Activated CD4-positive, CD25-positive, alpha-beta regulatory T cell treated with anti-CD3 and anti-CD28 coated beads, Interleukin-2, amount 50 U/mL, for 72 hours (primary cell): Measurements from ENCODE around the gene KCNH6.
A peak's percentile ranks its signal among the peaks of the same experiment; 100 is the strongest.

Source experiments
- DNase-seq: peaks from one replicate; pipeline ENCODE4 v3.0.0; 2021

The KCNH6 gene

GRCh38 chr17:63537001-63537400, 13.8 kb downstream of the KCNH6 start:
- no peak for DNase-seq

DNA sequence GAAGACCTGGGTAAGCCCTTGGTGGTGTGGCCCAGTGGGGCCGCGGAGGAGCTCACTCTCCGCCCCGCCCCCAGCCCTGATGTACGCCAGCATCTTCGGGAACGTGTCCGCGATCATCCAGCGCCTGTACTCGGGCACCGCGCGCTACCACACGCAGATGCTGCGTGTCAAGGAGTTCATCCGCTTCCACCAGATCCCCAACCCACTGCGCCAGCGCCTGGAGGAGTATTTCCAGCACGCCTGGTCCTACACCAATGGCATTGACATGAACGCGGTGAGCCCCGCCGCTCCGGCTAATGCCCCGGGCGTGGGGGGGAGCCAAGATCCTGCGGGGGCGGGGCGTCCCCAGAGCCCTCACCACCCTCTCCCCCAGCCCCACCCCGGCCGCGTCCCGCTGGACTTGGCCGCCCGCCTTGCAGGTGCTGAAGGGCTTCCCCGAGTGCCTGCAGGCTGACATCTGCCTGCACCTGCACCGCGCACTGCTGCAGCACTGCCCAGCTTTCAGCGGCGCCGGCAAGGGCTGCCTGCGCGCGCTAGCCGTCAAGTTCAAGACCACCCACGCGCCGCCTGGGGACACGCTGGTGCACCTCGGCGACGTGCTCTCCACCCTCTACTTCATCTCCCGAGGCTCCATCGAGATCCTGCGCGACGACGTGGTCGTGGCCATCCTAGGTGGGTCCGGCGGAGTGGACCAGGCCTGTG, 15.0 kb downstream of the KCNH6 start:
- peak; percentile 29 for DNase-seq

DNA sequence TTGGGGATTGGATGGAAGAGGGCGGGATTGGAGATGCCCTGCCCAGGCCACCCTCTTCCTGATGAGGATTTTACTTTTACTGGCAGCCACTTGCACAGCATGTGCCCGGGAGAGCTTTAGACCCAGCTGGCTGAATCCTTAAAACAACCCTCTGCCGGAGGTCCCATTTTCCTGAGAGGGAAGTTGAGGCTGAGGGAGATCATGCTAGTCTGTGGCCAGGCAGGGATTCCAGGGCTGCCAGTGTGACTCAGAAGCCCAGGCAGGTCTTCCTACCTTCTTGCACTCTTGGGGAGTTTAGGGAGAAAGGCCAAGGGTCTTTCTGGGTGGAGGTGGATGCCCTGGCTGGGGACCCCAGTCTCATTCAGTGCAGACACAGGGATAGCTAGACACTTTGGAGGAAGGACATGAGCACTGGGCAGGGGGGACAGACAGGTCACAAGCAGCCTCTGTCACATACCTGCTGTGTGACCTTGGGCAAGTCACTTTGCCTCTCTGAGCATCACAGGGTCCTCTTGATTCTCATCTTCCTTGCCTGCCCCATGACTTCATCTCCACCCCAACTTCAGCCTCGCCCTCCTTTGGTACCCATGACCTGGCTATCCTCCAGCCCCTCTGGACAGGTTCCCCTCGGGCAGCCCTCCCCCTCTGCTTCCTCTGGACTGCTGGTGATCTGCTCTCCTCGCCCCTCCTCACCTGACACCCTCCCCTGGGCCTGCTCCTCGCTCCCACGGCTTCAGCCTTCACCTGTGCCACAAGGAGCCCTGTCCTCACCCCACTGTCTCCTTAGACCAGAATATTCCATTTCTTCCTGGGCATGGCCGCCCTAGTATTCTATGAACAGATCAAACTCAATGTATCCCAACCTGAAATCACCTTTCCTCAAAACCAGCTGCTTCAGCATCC, 15.8 kb downstream of the KCNH6 start:
- no peak for DNase-seq

- DNase-seq: no peak
These were observed 17.4 kb downstream of the KCNH6 start for GRCh38 chr17:63540590-63540989.

DNA sequence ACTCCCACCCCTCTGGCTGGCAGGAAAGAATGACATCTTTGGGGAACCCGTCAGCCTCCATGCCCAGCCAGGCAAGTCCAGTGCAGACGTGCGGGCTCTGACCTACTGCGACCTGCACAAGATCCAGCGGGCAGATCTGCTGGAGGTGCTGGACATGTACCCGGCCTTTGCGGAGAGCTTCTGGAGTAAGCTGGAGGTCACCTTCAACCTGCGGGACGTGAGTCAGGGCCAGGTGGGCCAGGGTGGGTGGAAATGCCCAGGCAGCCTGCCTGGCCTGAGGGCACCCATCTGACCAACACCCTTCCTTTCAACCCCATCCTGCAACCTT, 19.0 kb downstream of the KCNH6 start:
- DNase-seq: no peak

GRCh38 chr17:63542942-63543821, 20.0 kb downstream of the KCNH6 start:
- no peak for DNase-seq

- DNase-seq: no peak
These were observed 20.8 kb downstream of the KCNH6 start for GRCh38 chr17:63543822-63544420.

- no peak for DNase-seq
These were observed 21.5 kb downstream of the KCNH6 start for GRCh38 chr17:63544467-63545301.

DNA sequence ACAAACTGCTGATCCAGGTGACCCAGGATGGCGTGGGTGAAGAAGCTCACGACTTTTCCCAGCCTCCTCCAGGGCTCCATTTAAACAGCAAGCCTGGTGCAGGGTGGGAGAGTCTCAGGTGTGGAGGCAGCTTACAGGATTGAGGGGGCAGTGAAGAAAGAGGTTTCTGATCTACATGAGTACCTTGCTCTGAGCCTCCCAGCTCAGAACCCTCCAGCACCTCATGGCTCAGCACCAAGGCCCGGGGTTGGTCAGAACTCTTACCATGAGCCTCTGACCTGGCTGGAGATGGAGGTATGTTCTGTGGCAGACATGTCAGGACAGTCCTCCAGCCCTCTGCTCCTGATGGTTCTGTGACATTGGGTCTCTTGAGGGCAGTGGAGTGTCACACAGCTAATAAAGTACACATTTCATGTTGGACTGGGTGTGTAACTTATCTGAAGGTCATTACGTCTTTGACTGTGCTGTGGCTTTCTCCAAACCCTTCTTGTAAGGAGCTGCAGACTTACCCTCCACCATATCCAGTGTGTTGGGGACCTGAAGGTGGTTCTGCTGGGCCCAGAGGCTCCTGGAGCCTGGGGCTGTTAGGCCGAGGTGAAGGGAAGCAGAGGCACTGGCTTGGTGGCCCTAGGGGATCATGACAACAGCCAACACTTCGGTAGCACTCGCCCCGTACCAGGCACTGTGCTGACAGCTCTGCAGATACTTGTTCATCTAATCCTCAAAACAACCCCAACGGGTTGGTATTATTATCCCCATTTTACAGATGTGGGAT, 23.3 kb downstream of the KCNH6 start:
- no peak for DNase-seq

DNA sequence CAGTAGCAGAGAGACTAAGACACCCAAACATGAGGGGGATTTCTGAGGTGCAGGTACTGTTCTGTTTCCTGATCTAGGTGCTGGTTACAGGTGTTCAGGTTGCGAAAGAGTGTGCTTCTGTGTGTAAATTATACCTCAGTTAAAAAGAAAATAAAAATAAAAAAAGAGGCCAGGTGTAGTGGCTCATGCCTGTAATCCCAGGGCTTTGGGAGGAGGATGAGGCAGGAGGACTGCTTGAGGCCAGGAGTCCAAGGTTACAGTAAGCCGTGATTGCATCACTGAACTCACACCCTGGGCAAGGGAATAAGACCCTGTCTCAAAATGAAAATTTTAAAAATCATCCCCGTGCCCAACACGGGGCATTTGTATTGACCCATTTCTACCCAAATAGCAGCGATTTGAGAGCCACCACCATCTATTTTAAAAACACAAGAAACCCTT, 23.9 kb downstream of the KCNH6 start:
- DNase-seq: no peak

- DNase-seq: no peak
These were observed 26.3 kb downstream of the KCNH6 start for GRCh38 chr17:63549289-63549945.

DNA sequence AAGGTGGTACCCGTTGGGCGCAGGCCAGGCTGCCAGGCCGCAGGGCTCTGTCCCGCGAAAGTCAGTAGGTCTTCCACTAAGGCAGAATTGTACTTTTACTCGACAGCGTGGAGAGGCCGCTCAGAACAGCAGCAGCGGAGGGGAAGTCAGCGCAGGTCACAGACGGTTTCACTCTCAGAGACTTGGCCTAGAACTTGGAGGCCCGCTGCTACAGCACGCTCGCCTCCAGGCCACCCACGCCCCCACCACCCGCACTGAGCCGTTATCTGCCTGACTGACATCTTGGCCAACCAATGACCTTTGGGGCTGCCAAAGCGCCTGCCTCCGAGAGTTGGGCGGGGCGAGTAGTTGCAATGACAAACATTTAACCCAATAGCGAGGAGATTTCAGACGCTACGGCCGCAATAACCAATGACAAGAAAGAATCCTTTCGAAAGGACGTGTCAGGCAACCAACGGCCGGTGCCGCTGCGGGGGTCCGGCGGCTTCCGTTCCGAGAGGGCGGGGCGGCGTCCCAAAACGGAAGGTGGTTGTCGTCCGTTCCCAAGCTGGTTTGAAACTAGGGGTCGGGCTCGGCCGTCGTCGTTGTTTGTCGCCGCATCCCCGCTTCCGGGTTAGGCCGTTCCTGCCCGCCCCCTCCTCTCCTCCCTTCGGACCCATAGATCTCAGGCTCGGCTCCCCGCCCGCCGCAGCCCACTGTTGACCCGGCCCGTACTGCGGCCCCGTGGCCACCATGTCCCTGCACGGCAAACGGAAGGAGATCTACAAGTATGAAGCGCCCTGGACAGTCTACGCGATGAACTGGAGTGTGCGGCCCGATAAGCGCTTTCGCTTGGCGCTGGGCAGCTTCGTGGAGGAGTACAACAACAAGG, 27.0 kb downstream of the KCNH6 start, which contains the start of gene DCAF7:
Gene DCAF7, plus strand, starts transcription at position 532 of the 871 bp plus-strand sequence. Its CDS starts 201 bp downstream, at position 733.
- DNase-seq: peak; percentile 99

DNA sequence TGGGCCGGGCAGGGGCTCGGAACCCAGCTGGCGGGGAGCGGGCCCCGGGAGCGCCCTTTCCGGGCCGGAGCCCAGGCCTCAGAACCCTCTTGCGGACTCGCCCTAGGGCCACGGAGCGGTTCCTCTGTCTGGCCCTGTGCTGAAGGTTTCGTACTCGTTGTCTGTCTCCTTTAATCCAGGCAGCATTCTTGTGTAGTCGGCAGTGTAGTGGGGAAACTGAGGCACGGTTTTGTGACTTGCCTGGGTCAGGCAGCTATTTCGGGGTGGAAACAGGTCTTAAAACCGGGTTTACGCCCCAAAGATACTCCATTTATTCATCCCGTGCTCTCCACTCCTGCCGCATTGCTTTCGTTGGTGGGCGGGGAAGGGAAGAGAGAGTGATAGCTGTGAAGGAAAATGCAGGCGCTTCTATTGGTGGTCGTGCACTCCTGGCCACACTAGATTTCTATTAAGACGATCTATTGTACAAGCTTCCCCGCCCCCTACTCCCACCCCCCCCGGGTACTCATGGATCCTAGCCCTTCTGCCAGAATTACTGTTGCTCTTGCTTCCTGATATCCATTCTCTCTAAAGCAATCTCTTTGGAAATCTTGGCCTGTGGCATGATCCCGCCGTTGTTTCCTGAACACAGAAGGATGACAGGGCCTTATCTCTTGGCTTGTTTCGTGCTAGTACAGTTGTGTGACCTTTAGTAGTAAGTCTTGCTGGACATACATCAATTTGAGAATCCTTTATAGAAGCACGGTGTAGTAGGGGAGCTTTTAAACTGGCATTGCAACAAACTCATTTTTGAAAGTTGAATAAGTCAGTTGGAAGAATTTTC, 27.9 kb downstream of the KCNH6 start:
- DNase-seq: no peak

DNA sequence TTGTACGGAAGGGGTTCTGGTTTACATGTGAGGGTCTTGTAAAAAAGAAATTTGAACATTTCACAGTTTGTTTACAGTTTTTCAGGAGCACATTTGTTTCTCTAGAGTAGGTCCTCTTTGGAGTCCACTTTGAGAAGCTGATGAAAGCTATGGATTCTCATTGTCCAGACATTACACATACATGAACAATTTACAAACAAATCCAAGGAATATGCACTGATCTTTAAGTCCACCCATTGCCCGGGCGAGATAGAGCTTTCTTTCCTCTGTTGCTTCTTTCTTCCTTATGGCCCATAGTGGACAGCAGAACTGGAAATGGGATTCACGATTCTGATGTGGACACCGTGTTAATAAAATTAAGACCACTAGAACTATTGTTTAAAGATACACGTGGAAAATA, 29.1 kb downstream of the KCNH6 start:
- no peak for DNase-seq

- DNase-seq: no peak
These were observed 32.5 kb downstream of the KCNH6 start for GRCh38 chr17:63555500-63556156.

GRCh38 chr17:63557416-63557815, 34.3 kb downstream of the KCNH6 start:
- no peak for DNase-seq

GRCh38 chr17:63558441-63558840, 35.3 kb downstream of the KCNH6 start:
- DNase-seq: no peak

DNA sequence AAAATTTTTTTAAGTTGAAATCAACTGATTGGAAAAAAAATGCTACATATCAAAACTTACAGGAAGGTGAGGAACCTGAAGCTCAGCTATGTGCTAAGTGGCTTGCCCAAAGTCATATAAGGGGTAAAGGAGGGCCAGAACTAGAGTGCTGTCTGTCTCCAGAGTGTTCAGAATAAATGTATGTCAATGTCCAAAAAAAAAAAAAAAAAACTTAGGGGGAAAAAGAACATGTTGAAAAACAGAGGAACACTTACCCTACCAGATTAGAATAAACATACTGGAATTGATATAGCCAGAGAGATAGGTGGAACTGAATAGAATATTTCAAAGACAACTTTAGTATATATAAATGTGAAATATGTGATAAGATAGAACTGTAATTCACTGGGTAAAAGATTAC, 38.7 kb downstream of the KCNH6 start:
- no peak for DNase-seq
